NCI-H82 treated with DMSO at 0.1 percent for 48 hours (cell line): Measurements from ENCODE around the gene ANK3.
"Not testable (repeated sequence)": the region's sequence is repeated elsewhere in the genome, so short reads cannot be mapped to it uniquely, and the experiment has no call there.

Experiments
- DNase-seq: peaks from one replicate; lab custom pipeline; 2025; ENCODE audit not compliant: unreplicated experiment; lab: John Stamatoyannopoulos, UW

Gene ANK3

DNA sequence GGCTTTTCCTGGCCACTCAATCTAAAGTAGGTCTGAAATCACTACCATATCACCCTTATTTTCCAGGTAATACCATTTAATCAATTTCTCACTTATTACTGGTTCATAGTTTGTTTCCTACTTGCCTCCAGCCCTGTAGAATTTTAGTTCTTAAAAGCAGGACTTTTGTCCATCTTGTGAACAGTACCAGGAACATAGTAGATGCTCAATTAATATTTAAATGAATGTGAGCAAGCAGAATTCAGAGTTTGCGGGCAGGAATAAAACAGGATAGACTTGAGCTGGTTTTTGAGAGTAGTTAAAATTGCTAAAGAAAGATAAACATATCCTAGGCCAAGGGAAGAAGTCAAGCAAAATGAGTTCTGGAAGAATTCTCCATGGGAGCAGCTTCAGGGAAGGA is 77.9 kb downstream of the ANK3 start:
- no peak for DNase-seq

GRCh38 chr10:60310740-60311139 is 78.9 kb downstream of the ANK3 start:
- no peak for DNase-seq

- no peak for DNase-seq
These were observed 79.8 kb downstream of the ANK3 start for GRCh38 chr10:60309891-60310290.

DNA sequence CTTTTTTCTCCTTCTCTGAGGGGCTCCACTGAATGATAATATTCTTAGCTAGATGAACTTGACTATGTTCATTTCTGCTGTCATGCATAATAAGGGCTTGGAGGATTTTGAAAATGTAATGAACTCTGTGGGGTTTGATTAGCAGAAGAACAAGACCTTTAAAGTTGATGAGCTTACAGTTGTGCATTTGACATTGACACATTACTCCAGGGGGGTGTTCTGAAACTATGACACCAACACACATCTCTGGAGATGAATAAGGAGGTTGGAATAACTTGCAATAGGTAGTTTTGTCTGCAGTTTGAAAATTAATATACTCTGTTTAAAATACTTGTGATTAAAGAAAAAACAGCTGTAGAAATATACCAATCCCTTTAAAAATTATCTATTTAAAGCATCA is 80.3 kb downstream of the ANK3 start:
- DNase-seq, result no peak

- DNase-seq, result no peak
These were observed 84.2 kb downstream of the ANK3 start for GRCh38 chr10:60305380-60305892.

GRCh38 chr10:60304829-60305379 is 84.8 kb downstream of the ANK3 start:
- DNase-seq, result no peak

DNA sequence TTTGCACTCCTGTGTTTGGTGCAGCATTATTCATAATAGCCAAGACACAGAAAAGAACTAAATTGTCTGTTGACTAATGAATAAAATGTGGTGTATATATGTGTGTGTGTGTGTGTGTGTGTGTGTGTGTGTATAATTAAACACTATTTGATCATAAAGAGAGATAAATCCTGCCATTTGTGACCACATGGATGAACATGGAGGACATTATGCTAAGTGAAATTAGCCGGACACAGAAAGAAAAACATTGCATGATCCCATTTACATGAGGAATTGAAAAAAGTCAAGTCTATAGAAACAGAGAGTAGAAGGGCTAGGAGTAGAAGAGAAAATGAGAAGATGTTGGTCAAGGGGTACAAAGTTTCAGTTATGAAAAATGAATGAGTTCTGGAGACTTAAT is 85.9 kb downstream of the ANK3 start:
- no peak for DNase-seq

DNA sequence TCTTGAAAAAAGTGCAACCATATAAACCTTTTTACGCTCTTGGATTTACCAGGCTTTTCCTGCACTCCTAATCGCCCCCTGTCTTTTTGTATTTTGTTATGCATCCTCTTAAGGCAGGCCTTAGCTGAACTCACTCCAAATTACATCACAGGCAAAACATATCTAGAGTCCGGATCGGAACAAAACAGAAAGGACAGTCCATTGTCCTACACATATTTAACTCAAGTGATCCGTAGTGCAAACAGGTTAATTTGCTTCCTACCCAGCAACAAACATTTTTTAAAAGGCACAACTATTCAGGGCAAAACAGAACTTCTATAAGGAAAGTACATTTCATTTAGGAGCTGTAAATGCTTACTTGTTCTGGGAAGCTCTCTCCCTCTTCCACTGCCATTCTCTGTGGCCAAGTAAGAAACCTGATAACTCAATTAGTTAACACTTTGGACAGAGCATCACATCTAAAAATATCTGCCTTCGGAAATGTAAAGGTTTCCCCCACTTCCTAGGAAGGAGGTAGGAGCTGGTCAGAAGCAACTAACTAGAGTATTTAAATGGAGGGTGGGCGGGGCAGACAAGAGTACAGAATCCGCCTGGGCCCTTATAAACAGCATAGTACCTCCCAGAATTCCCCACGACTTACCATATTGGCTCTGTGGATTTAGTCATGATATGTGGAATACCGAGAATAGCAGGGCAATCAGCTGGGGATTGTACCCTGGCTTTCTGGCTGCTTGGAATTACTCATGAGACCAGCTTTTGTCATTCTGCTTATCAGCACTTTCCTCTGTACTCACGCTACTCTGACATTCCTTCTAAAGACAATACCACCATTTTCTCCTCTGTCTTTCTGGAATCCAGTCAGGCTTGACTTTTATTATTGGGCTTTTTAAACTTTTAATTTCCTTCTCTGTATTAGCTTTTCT is 89.5 kb downstream of the ANK3 start:
- DNase-seq, result no peak

- no peak for DNase-seq
These were observed 90.3 kb downstream of the ANK3 start for GRCh38 chr10:60299390-60299778.

DNA sequence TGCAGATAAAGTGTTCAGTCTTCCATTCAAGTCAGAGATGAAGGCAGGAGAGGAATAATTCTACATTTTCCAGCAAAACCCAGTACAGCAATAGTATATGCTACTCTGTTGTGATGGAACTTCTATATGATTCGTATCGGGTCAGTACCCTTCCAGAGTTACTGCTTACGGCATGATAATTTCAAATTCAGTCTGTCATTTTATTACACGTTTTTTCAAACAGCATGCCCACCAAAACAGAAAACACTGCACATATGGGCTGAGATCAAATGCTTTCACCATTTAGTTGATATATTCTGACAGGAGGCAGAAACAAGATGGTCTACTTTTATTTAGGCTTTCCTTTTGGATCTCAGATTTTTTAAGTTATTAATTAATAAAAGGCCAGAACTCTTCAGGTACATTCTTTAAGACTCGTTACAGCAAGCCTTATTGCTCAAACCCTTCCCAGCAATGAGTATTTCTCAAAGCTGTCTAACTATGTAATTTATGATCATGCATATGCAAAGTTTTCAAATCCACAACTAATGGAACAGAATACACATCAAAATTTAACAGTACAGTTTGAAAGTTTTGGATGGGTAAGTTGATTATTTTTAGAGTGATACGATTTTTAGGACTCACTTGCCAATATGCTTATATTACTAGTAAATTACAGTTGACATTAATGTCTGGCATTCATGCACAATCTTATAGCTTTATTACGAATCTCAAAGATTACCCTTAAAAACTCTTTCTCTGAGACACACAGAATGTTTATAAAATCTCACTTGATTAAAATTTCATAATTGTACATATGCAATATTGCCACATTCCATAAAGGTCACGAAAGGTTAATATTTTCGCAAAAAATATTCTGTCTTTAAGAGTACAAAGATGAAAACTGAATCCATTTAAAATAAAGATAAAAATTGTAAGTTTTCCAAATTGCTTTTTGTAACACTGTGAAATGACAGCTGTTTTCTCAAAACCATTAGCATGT is 91.0 kb downstream of the ANK3 start:
- no peak for DNase-seq

- DNase-seq, result no peak
These were observed 93.6 kb downstream of the ANK3 start for GRCh38 chr10:60296073-60296472.

DNA sequence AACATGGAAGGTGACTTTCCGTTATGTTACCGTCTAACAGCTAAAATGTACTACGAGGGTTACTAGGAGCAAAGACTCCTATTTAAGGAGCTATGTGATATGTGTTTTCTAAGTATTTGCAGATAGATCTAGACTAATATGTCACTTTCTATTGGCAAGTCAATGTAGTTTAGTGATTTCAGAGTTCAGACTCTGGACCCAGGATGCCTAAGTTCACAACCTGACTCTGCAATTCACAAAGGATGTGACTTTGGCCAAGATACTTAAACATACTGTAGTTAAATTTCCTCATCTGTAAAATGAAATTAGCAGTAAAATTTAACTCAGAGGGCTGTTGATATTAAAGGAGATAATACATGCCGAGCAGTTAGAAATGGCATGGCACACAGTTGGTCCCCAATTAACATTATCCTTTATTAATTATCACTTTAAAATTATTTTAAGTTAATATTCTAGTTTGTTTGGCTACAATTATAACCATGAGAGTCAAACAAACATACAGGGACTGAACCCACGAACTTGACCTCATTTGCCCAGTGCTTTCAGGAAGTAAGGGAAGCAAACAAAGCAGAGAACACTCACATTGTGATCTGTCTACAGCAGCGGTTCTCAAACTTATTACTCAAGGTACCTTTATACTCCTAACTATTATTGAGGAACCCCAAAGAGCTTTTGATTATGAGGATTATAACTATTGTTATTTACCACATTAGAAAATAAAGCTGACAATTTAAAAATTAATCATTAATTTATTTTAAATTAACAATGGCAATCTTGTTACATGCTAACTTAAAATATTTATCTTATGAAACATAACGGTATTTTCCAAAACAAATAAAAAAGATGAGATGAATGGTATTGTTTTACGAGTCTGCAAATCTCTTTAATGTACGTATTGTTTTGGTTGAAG is 94.4 kb downstream of the ANK3 start:
- no peak for DNase-seq

GRCh38 chr10:60293581-60294175 is 96.0 kb downstream of the ANK3 start:
- no peak for DNase-seq

DNA sequence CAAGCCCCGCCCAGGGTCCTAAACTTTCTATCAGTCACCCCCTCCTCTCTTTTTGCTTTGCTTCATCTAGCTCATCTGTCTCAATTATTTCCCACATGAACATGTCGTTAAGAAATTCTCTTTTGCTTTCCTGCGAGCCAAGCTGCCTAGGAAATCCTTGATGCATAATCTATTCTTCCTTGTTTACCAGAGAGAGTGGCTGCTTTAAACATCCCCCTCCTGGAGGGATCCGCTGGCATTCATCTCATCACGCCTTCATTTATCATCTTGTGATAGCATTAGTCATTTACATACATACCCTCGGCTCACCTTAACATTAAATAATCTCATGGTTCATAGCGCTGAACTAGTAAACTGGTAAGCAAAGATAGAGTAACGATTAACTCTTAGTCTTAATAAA is 96.7 kb downstream of the ANK3 start:
- no peak for DNase-seq

DNA sequence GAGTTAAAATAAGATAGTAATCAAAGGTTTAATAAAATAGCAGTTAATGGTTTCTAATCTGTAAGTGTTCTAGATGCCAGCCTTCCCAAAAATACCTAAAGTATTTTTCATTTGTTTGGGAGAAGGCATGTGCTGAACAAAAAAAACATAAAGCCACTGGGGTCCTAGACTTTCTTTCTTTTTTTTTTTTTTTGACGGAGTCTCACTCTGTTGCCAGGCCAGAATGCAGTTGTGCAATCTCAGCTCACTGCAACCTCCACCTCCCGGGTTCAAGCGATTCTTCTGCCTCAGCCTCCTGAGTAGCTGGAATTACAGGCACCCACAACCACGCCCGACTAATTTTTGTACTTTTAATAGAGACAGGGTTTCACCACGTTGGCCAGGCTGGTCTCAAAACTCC is 97.1 kb downstream of the ANK3 start:
- not testable (repeated sequence) for DNase-seq

GRCh38 chr10:60291344-60291930 is 98.2 kb downstream of the ANK3 start:
- no peak for DNase-seq

GRCh38 chr10:60290558-60290957 is 99.1 kb downstream of the ANK3 start:
- DNase-seq, result no peak

DNA sequence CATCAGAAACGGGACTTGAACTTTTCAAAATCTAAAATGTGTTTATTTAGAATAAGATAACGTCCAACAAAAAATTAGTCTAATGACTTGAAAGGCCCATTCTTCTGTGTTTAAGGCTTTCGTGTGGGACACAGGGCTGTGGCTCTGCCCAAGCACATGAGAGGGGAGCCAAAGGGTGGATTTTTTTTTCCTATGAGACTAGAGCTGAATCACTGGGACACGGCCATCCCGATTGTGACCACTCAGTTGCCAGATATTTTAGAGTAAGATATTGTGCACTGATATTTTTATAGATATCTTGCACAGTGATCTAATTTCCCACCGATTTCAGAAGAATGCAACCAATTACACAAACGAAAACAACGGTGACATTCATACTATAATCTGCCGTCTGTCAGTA is 99.9 kb downstream of the ANK3 start:
- no peak for DNase-seq

- DNase-seq, result no peak
These were observed 101.4 kb downstream of the ANK3 start for GRCh38 chr10:60288256-60288655.
